ENCODE data around the gene ATP6V1B1.

ATP6V1B1 gene

GRCh38 chr2:70943205-70943871 lies 7.6 kb downstream of the ATP6V1B1 start:
- no peak overlapping the region for H3K4me3 ChIP-seq (ENCODE audit: low read depth, low read length)

DNA sequence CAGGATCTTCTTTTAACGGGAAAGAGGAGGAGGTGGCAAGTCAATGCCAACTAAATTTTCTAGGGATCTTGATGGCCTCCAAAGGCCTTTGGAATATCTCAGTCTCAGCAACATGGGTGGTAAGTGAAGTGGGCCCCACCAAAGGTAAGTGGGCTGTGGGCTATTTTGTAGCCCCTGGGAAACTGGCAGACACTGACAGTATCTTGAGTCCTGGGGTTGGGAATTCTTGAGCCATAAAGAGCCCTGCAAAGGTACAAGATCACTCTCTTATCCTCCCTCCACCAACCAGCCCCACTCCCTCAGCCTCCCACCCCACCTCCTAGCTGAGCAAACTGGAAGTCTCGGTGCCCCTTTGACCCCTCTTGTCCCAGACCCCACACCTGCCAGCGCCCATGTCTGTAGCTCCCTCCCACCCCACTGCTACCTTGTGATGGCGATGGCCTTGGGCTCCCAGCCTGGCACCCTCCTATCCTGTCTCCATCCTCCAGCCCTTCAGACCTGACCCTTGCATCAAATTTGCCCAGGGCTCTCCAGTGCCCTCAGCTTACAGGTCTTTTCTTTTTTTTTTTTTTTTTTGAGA lies 8.5 kb downstream of the ATP6V1B1 start:
- H3K4me3 ChIP-seq (ENCODE audit: low read depth, low read length): no peak overlapping the region

DNA sequence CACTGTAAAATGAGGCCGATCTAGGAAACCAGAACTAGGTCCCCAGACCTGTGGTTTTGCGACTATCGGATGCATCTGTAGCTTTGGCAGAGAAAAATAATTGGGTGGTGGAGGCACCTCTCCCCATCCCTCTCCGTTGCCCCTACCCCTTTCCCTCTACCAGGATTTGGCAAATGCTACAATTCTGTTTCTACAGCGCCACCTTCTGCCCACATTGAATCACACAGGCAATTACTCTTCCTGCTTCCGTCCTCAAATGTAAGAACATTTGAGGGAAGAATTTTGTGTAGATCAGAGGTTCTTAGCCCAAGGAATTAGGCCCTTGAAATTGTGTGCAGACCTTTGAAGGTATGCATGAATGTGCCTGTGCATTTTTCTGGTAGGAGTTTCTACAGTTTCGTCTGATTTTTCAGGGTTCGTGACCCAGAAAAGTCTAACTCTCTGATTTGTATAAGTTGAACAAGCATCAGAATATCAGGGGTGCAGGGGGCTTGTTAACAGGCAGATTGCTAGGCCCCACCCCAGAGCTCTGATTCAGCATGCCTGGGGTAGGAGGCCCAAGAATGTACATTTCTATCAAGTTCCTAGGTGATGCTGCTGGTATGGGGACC lies 11.2 kb downstream of the ATP6V1B1 start:
- no peak overlapping the region for H3K4me3 ChIP-seq (ENCODE audit: low read depth, low read length)

GRCh38 chr2:70947556-70948184 lies 12.0 kb downstream of the ATP6V1B1 start:
- H3K4me3 ChIP-seq (ENCODE audit: low read depth, low read length): no peak overlapping the region

GRCh38 chr2:70948337-70949003 lies 12.8 kb downstream of the ATP6V1B1 start:
- no peak overlapping the region for H3K4me3 ChIP-seq (ENCODE audit: low read depth, low read length)

DNA sequence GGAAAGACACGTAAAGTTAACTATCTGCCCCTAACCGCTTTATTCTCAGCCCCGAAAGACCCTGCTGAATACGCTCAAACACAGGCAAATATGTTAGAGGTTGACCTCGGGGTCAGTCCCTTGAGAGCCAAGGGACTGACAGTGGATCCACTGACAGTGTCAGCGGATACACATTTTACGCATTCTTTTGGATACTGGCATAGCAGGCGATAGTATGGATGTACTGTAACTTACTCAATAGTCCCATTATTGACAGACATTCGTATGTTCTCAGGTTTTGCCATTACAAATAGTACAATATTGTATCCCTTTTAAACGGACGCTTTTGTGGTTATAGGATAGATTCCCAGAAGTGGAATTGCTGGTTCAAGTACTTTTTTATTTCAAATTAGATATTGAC lies 13.4 kb downstream of the ATP6V1B1 start:
- no peak overlapping the region for H3K4me3 ChIP-seq (ENCODE audit: low read depth, low read length)

DNA sequence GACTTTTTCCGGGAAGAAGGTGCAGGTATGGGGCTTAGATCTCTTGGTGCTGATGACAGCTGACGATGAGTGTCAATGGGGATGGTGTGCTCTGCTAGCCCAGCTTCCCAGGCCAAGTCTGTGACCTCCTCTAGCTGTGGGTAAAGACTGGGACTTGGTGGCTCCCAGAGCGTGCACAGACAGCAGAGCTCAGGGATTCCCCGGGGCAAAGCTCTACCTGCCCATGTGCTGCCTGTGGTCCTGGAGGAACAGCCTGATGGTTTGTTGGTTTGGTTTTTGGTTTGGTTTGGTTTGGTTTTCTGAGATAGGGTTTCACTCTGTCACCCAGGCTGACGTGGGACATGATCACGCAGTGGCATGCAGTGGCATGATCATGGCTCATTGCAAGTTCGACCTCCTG lies 19.2 kb downstream of the ATP6V1B1 start:
- no peak overlapping the region for H3K4me3 ChIP-seq (ENCODE audit: low read depth, low read length)

DNA sequence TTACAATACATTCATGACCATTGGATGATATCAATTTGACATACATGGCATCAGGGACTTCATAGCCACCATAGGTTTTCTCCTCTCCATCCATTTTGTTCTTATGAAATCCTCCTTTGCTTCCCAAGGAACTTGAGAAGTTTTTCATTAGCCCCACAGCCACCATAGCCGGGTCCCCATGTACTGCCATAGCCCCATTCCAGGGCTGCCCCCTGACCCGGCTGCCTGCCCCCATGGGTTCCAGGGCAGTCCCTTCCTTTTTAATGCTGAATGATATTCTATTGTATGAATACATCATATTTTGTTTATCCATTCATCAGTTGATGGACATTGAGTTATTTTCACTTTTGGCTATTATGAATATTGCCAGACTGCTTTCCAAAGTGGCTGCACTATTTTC lies 20.4 kb downstream of the ATP6V1B1 start:
- no peak overlapping the region for H3K4me3 ChIP-seq (ENCODE audit: low read depth, low read length)

DNA sequence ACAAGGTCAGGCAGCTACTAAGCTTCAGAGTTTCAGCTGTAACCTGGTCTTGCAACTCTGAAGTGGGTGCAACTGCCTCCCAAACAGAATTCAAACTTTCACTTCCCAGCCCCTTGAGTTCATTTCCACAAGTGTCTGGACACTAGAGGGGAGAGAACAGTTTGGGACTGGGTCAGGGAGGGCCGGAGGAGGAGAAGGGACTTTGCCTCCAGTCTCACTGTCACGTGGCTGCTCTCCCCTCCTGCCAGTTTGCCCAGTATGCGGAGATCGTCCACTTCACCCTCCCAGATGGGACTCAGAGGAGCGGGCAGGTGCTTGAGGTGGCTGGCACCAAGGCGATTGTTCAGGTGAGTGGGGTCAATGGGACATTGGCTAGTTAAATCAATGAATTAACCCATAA lies 22.1 kb downstream of the ATP6V1B1 start:
- no peak overlapping the region for H3K4me3 ChIP-seq (ENCODE audit: low read depth, low read length)

DNA sequence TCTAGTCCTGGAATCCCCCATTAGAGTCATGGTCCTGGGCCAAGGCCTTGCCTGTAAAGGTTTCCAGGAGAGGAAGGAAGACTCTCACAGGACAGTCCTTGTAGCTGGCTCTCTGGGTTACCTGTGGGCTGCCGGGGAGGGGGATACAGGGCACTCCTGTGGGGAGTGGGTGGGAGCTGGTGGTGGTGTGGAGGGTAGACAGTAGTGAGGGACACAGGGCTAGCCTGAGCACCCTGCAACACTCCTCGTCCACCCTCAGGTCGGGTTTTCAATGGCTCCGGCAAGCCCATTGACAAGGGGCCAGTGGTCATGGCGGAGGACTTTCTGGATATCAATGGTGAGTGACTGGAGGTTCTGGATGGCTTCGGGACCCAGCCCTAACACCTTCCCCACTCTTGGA lies 23.1 kb downstream of the ATP6V1B1 start:
- H3K4me3 ChIP-seq (ENCODE audit: low read depth, low read length): no peak overlapping the region

DNA sequence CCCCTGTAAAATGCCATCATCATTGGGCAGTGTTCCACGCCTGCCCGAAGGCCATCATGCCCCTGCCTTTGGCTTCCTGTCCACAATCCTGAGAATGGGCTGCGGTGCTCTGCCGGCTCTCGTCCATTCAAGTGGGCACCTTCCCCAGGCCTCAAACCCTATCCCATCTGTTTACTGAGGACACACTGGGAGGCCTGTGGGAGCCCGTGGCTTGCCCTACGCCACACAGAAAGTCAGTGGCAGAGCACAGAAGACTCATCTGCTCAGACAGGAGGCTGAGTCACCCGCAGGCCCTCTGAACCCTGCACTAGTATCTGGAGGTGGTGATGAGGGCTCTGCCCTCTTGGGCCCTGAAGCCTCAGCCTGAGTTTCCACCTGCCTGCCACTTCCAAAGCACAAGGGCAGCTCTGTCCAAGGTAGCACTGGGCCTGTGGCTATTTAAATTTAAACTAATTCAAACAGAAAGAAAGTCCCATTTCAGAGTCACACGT lies 23.6 kb downstream of the ATP6V1B1 start:
- H3K4me3 ChIP-seq (ENCODE audit: low read depth, low read length): no peak overlapping the region

GRCh38 chr2:70959851-70960832 lies 24.4 kb downstream of the ATP6V1B1 start:
- H3K4me3 ChIP-seq (ENCODE audit: low read depth, low read length): no peak overlapping the region

GRCh38 chr2:70960833-70961647 lies 25.3 kb downstream of the ATP6V1B1 start:
- no peak overlapping the region for H3K4me3 ChIP-seq (ENCODE audit: low read depth, low read length)

GRCh38 chr2:70961648-70961994 lies 25.9 kb downstream of the ATP6V1B1 start:
- no peak overlapping the region for H3K4me3 ChIP-seq (ENCODE audit: low read depth, low read length)

- H3K4me3 ChIP-seq (ENCODE audit: low read depth, low read length): no peak overlapping the region
Observed at GRCh38 chr2:70962211-70962884, 26.6 kb downstream of the ATP6V1B1 start.

- no peak overlapping the region for H3K4me3 ChIP-seq (ENCODE audit: low read depth, low read length)
Observed at GRCh38 chr2:70962885-70963878, 27.5 kb downstream of the ATP6V1B1 start.

DNA sequence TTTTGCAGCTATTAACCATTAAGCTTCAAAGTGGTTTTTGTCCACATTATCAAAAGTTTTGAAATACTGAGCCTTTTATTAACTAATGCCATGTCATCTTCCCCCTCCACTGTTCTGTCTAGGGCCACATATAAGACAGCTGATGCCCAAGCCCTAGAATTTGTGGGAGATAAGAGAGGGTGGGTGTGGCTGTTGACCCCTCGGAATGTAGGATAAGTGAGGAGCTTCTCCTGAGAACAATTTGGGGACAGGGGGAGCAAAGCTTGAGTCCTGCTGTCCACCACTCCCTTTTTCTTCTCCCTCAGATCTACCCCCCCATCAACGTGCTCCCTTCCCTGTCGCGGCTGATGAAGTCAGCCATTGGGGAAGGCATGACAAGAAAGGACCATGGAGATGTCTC lies 28.4 kb downstream of the ATP6V1B1 start:
- H3K4me3 ChIP-seq (ENCODE audit: low read depth, low read length): no peak overlapping the region

Measured in iPS-11a (cell line).